HG02588 (cell line): ENCODE measurements around the gene LRRC14B.

Experiments
- ATAC-seq: cut with Tn5 transposase; IDR thresholded peaks from one replicate; pipeline ENCODE4 v1.9.1; 2021; ENCODE audit warnings: mild to moderate bottlenecking, moderate library complexity; ENCODE audit not compliant: unreplicated experiment

LRRC14B gene

DNA sequence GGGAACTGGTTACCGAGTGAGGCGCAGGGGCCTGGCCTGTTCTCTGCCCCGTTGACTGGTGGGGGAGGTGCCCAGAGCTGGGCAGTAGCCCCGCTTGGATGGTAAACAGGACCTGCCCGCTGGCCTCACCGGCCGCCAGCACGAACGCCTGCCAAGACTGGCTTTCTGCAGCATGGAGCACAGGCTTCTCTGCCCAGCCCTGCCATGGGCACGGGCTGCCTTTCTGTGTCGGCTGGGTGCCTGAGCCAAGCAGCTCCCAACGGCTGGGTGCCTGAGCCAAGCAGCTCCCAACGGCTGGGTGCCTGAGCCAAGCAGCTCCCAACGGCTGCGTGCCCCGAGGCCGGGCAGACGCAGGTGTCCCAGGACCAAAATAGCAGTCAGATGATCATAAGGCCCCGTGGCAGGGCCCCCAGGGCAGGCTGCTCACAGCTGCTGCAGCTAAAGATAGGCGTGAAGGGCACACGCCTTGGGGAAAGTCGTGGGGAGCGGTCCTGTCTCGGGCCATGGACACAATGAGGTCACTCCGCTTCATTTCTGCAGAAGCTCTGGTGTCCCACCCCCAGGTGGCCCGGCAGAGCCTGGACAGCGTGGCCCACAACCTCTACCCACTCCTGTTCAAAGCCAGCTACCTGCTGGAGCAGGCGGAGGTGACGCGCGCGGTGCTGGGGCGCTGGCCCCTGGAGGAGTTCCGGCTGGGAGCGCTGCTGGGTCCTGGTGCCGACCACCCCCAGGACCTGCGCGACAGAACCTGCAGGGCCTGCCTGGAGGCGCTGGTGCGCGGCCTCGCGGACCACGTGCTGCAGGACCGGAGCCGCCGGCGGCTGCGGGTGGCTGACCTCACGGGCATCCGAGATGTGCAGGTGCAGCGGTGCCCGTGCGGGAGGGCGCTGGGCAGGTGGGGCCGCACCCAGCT is at the start of gene LRRC14B:
Gene LRRC14B, plus strand, starts transcription at position 460 of the 913 bp plus-strand sequence. Its CDS starts 44 bp downstream, at position 504.
- ATAC-seq, result peak; percentile 33

DNA sequence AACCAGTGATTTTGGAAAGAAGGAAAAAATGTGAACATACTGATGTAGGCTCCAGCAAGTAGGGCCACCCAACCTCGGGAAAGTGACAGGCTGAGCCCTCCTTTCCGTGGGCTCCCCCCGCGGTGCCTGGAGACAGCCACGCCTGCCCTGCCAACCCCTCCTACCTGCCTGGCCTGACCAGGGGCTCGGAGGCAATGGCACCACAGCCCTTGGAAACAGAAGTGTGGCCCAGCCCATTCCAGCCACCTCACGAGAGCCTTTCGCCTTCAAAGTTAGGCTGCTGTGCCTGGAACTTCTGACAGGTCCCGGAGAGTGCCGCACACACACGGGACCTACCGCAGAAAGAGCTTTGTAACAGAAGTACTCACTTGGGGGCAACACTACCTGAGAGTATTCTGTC is 49.5 kb upstream of the LRRC14B start:
- ATAC-seq, result no peak

DNA sequence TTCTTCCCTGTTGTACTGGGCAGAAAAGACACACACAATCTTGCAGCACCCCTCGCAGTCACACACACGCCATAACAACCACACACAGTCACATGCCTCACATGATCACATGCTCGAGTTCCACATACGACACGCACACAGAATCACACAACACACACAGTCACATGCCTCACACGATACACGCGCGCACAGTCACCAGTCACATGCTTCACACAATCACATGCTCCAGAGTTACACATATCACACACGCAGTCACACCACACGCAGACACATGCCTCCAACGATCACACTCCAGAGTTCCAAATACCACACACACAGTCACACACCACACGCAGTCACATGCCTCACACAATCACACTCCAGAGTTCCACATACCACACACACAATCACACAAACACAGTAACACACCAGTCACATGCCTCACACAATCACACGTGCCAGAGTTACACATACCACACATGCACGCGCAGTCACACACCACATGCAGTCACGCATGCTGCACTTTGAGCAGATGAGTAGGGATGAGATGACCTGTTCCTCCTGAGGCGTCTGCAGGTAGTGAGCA is 49.0 kb upstream of the LRRC14B start:
- no peak for ATAC-seq

DNA sequence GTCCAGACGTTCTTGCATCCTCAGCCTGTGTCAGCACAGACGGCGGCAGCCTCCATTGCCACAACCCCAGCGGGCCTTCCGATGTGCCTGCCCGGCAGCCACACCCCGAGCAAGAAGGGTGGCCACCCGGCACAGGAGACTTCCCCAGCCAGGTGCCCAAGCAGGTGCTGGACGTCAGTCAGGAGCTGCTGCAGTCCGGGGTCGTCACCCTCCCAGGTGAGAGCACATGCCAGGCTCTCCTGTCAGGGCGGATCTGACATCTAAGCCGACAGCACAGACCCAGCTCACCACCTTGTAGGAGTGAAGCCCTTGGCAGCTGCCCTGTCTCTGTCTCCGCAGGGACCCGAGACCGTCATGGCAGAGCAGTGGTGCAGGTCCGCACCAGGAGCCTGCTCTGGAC is 48.3 kb upstream of the LRRC14B start:
- ATAC-seq, result no peak

DNA sequence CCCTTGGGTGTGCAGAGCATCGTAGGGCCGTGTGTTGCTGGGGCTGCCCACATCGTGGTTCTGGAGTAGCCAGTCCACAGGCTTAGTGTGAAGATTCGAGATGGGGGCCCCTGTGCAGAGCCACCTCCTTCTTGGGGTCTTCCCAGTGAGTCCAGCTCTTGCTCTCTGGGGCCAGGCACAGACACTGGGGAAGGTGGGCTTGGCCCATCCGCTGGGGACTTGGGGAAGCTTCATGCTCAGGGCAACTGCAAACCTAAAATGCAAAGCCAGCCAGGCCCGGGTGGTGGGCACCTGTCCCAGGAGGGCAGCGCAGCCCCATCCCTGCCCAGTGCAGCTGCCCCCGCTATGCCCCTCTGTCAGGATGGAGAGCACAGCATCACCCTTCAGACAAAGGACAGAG is 46.4 kb upstream of the LRRC14B start:
- ATAC-seq, result no peak

DNA sequence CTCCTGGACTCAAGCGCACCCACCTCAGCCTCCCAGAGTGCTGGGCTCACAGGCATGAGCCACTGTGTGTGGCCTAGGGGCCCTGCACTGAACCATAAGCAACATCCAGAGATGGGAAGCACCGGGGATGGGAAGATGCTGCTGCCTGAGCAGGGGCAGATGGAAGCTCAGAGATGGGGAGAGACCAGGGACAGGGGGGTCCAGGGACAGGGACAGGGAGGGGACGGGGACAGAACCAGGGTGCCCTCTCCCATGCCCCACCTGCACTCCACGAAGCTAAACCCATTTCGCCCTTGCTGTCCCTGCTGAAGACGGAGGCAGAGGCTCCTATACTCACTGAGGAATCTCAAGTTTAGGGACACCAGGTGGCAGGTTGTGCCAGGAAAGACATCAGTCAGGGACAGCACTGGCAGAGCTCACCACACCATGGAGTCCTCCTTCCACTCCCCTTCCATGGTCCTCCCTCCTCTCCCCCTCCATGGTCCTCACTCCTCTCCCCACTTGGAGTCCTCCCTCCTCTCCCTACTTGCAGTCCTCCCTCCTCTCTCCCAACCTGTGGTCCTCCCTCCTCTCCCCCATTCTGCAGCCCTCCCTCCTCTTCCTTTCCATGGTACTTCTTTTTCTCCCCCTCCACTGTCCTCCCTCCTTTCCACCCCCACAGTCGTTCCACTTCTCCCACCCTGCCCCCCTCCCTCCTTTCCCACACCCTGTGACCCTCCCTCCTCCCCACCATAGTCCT is 45.5 kb upstream of the LRRC14B start:
- no peak for ATAC-seq

DNA sequence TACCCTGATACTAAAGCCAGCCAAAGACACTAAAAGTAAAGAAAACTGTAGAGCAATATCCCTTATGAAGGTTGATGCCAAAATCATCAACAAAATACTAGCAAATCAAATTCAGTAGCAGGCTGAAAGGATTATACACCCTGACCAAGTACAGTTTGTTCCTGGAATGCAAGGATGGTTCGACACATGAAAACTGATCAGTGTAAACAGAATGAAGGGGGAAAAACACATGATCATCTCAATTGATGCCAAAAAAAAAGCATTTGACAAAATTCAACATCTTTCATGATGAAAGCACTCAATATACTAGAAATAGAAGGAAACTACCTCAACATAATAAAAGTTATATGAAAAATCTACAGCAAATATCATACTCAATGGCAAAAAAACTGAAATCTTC is 43.5 kb upstream of the LRRC14B start:
- ATAC-seq, result no peak

DNA sequence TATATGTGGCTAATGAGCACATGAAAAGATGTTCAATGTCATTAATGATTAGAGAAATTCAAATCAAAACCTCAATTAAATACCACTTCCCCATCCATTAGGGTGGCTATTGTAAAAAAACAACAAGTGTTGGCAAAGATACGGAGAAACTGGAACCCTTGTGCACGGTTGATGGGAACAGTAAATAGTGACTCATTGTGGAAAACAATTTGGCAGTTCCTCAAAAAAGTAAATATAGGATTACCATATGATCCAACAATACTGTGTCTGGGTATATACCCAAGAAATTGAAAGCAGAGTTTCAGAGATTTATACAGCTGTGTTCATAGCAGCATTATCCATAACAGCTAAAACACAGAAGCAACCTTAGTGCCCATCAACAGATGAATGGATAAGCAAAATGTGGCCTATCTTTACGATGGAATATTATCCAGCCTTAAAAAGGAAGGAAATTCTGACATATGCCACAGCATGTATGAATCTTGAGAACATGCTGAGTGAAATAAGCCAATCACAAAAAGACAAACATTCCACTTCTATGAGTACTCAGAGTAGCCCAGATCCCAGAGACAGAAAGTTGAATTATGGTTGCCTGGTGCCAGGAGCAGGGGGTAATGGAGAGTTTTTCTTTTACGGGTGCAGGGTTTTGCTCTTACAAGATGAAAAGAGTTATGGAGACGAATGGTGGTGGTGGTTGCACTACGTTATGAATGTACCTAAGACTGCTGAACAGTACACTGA is 41.4 kb upstream of the LRRC14B start:
- ATAC-seq, result no peak

DNA sequence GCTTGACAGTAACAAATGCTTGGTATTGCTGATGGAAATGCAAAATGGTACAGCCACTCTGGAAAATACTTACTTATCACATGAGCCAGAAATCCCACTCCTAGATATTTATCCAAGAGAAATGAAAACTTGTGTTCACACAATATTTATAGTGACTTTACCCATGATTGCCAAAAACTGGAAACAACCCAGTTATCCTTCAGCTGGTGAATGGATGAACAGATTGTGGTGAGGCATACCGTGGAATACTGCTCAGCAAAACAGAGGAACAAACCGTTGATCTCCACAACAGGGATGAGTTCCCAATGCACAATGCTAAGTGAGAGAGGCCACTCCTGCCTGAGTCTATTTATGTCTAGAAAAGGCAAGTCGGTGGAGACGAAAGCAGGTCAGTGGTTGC is 40.5 kb upstream of the LRRC14B start:
- ATAC-seq, result no peak

DNA sequence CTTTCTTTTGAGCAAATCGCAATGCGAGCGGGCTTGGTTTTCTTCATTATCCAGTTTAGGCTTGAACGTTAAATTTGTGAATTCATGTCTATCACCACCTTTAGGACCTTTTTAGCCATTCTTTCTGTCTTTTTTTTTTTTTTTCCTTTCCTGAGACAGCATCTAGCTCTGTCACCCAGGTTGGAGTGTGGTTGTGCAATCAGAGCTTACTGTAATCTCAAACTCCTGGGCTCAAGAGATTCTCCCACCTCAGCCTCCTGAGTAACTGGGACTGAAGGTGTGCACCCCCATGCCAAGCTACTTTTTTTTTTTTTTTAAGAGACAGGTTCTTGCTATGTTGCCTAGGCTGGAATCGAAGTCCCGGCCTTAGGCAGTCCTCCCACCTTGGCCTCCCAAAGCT is 39.2 kb upstream of the LRRC14B start:
- ATAC-seq, result no peak

DNA sequence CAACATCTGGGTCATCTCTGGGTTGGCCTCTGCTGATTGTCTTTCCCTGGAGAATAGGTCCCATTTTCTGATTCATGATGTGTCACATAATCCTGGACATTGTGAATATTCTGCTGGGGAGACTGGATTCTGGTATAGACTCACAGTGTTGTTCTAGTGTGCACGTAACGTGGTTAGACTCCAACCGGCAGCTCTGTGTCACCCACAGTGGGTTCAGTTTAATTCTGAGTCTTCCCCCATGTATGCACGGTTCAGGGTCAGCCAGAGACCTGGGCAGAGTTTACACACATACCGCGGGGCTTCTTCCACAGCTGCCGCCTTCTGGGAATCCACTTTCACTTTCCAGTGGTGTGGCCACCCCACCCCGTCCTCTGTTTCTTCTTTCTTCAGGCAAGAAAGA is 38.0 kb upstream of the LRRC14B start:
- ATAC-seq, result no peak

DNA sequence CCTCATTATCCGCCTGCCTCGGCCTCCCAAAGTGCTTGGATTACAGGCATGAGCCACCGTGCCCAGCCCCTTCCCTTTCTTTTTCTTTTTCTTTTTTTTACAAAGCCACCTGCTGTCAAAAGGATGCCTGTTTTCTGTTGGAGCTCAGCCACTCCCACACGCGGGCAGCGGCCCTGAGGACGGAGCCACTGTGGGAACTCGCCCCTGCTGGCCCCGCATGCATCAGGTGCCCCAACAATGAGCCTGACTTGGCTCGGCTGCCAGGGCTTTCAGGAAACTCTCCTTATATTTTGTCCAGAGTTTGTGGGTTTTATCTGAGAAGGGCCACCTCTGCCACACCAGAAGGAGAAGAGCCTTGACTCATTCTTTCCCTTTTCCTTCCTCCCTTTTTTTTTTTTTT is 37.1 kb upstream of the LRRC14B start:
- no peak for ATAC-seq

DNA sequence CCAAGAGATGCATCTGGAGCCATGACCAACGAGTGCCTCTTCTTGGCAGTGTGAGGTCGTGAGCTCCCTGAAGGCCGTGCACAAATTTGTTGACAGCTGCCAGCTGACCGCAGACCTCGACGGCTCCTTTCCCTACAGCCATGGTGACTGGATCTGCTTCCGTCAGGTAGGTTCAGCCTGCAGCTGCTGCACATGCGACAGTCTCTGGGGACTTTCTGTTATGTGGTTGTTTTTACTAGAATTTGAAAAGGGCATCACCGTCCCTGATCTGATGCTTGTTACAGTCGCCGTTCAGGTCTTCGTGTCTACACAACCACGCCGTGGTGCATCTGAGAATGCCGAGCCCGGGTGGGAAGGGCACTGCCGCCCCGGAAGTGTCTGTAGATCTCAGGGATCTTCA is 36.5 kb upstream of the LRRC14B start:
- ATAC-seq, result no peak

DNA sequence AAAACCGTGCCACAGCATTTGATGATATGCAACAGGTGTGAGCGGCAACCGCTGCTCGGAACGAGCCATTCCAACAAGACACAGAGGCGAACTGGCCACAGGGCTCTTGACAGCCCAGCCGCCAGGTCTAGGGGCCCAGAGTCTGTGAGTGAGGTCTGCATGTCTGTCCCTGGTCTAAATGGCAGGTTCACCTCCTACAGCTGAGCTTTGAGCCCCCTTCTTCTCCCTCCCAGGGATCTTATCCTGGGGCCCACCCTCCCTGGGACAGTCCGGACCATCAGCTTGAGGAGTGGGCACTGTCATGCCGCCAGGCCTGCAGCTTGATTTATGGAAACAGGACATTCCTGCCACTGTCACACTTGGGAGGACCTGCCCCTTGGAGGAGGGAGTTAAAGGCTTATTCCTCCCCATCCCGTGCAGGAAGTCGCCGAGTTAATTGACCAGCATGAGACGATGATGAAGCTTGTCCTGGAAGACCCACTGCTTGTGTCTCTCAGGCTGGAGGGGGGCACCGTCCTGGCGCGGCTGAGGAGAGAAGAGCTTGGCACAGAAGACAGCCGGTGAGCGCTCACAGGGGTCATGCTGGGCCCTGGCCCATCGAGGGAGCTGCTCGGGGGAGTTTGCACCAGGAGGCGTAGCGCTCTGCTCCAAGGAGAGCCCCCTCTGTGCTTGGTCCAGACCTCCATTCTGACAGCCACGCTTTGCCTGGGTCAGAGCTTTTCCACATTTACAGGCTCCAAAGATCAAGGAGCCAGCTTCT is 35.5 kb upstream of the LRRC14B start:
- ATAC-seq, result no peak

DNA sequence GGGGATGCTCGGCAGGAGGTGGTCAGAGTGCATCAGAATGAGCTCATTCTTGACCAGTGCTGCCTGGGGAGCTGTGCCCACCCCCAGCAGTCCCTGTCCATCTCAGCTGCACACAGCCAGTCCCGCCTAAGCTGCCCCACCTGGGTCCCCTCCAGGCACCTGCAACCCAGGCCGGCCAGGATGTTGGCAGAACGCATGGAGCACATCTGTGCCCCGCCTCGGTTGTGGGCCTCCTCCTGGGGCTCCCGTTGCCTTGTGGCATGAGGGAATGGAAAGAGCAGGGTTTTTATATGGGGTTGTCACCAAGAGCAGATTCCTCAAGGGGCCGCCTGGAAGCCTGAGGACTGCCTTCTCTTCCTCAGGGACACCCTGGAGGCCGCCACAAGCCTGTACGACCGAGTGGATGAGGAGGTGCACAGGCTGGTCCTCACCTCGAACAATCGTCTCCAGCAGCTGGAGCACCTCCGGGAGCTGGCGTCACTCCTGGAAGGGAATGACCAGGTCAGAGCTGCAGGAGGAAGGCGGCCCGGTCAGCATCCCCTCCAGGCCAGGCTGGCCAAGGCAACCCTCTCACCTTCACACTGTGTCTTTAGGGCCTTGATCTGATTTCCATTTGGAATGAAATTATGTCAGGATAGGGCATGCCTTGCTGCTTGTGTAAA is 34.8 kb upstream of the LRRC14B start:
- no peak for ATAC-seq

DNA sequence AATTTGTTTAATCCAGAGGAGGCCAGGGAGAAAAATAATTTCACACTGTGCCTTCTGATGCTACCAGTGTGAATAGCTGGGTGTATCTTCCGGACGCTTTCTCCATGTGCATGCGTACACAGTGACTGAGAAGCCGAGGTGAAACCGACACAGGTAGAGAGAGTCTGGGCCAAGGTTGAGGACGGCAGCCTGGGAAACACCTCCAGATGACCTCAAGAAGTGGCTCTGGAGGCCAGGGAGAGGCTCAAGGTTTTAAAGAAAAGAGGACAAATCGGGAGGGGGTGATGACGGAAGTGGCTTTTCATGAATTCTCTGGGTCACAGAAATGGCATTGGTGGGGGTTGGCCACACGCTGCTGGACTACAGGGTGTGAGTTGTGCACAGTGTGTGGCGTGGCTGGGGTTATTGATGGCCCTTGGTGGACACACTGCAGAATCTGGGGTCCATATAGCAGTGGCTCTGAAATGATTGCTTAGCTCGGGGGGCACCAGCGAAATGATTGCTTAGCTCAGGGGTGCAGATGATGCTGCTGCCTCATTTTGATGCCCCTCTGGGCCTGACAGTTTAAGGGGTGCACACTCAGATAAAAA is 34.1 kb upstream of the LRRC14B start:
- no peak for ATAC-seq

DNA sequence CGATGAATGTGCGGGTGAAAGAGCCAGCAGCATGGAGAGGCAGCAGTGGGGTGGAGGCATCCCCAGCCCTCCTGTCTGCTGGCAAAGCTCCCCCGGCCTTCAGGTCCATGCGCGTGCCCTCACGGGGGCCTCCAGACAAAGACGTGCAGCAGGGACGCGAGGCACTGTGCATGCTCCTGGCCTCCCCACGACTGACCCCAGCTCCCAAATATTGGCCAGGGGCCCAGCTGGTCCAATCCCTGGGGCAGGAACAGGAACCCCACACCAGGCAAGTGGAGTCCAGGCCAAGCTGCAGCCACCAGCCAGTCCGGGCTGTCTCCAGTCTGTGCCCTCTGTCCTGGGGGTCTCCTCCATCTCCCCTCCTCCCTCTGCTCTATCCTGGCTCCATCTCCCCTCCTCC is 33.5 kb upstream of the LRRC14B start:
- no peak for ATAC-seq

DNA sequence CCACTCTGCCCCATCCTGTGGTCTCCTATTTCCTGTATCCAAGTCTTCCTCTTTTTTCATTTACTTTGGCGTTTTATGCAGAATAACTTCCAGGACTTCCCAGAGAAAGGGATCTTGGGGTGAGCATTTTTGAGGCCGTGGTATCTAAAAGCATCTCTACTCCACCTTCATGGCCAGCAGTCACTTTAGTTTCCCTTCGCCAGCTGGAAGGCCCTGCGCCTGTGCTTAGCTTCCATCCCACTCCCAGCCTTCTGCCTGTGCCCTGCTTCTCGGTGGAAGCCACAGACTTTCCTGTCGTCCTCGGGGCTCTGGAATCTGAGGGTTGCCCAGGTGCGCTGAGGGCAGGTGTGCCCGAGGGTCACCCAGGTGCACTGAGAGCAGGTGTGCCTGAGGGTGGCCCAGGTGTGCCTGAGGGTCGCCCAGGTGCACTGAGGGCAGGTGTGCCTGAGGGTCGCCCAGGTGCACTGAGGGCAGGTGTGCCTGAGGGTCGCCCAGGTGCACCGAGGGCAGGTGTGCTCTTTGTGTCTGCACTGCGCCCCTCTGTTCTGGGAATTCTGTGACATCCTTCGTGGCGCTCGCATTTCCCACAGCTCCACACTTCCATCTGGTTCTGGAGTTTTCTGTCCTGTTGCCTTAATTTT is 32.4 kb upstream of the LRRC14B start:
- ATAC-seq, result no peak
